ENCODE measurements around the gene CASP2.

The CASP2 gene

GRCh38 chr7:143265017-143265693 lies 23.0 kb upstream of the CASP2 start:
- Histone ChIP-seq H3K4me3 (ENCODE audit: low read length) (no peak overlapping the region), H3K9ac (ENCODE audit: low read depth, low read length) (no peak overlapping the region), H3K27ac (ENCODE audit: low read length) (no peak overlapping the region), H3K9me3 (ENCODE audit: insufficient read depth, low read depth, low read length) (no peaks in the 10 kb centered on the region), H3K27me3 (ENCODE audit: insufficient read depth, low read length) (no peaks in the 10 kb centered on the region; the same call in 1 of the 2 replicates), H3K36me3 (ENCODE audit: insufficient read depth, low read depth, low read length) (peaks cover 10% of the 10 kb centered on the region; the same call in 1 of the 2 replicates), H3K4me1 (ENCODE audit: insufficient read depth, low read length) (no peaks in the 10 kb centered on the region)

- H3K4me1 ChIP-seq (ENCODE audit: insufficient read depth, low read length) = no peaks in the 10 kb centered on the region
- peaks cover 10% of the 10 kb centered on the region; the same call in 1 of the 2 replicates for H3K36me3 ChIP-seq (ENCODE audit: insufficient read depth, low read depth, low read length)
- no peak overlapping the region for H3K4me3 ChIP-seq (ENCODE audit: low read length)
- H3K27me3 ChIP-seq (ENCODE audit: insufficient read depth, low read length) = no peaks in the 10 kb centered on the region; the same call in 1 of the 2 replicates
- no peak overlapping the region for H3K27ac ChIP-seq (ENCODE audit: low read length)
- no peaks in the 10 kb centered on the region for H3K9me3 ChIP-seq (ENCODE audit: insufficient read depth, low read depth, low read length)
- H3K9ac ChIP-seq (ENCODE audit: low read depth, low read length) = no peak overlapping the region
Observed at GRCh38 chr7:143269251-143269650, 18.9 kb upstream of the CASP2 start.

GRCh38 chr7:143271240-143271639 lies 16.9 kb upstream of the CASP2 start:
- Histone ChIP-seq H3K4me3 (ENCODE audit: low read length) (no peak overlapping the region), H3K9me3 (ENCODE audit: insufficient read depth, low read depth, low read length) (no peaks in the 10 kb centered on the region), H3K27me3 (ENCODE audit: insufficient read depth, low read length) (no peaks in the 10 kb centered on the region), H3K4me1 (ENCODE audit: insufficient read depth, low read length) (no peaks in the 10 kb centered on the region), H3K9ac (ENCODE audit: low read depth, low read length) (no peak overlapping the region), H3K27ac (ENCODE audit: low read length) (no peak overlapping the region), H3K36me3 (ENCODE audit: insufficient read depth, low read depth, low read length) (peaks cover 10% of the 10 kb centered on the region; the same call in 1 of the 2 replicates)

- Histone ChIP-seq H3K27ac (ENCODE audit: low read length) (no peak overlapping the region), H3K4me3 (ENCODE audit: low read length) (no peak overlapping the region), H3K36me3 (ENCODE audit: insufficient read depth, low read depth, low read length) (peaks cover 5% of the 10 kb centered on the region; the same call in 1 of the 2 replicates), H3K4me1 (ENCODE audit: insufficient read depth, low read length) (no peaks in the 10 kb centered on the region), H3K9ac (ENCODE audit: low read depth, low read length) (no peak overlapping the region), H3K27me3 (ENCODE audit: insufficient read depth, low read length) (no peaks in the 10 kb centered on the region), H3K9me3 (ENCODE audit: insufficient read depth, low read depth, low read length) (no peaks in the 10 kb centered on the region)
Observed at GRCh38 chr7:143272871-143273270, 15.3 kb upstream of the CASP2 start.

DNA sequence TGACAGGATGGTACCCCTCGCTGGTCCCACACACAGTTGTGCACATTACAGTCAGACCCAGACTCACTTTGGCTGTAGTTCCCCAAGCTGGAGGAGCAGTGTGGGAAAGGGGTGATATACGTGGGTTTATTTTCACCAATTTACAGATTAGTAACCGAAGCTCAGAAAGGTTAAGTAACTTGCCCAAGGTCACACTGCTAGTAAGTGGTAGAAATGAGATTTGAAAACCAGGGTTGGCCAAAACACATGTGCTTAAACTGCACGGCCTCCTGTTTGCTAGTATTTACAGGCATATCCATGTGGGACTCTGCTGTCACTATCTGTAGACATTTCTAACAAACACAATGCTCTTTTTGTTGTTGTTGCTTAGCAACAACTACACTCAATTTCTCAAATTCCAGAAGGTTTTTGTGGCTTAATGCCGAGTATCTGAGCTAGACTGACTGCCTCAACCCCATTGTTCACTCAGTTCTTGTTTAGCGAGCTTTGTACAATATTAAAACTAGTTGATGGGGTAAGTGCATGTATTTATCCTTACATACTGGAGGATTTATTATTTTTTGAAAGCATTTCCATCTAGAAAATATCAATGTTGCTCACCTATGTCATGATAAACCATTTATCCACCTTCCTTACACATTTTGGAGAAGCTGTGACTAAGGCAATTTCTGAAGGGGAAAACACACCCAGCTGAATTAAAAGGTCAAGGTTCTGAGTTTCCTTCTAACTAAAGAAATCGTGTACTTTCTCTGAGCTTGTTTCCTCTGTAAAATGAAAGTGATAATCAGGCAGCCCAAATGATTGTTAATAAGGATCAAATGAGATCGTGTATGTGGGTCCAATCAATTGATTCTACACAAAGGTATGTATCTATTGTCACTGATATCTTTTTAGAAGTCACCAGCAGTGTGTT lies 8.7 kb upstream of the CASP2 start:
- H3K9me3 ChIP-seq (ENCODE audit: insufficient read depth, low read depth, low read length) = no peaks in the 10 kb centered on the region
- no peaks in the 10 kb centered on the region for H3K36me3 ChIP-seq (ENCODE audit: insufficient read depth, low read depth, low read length)
- no peak overlapping the region for H3K27ac ChIP-seq (ENCODE audit: low read length)
- H3K9ac ChIP-seq (ENCODE audit: low read depth, low read length) = no peak overlapping the region
- no peak overlapping the region for H3K4me3 ChIP-seq (ENCODE audit: low read length)
- H3K4me1 ChIP-seq (ENCODE audit: insufficient read depth, low read length) = peaks cover 5% of the 10 kb centered on the region; the same call in 1 of the 2 replicates
- H3K27me3 ChIP-seq (ENCODE audit: insufficient read depth, low read length) = peaks cover 5% of the 10 kb centered on the region; the same call in 1 of the 2 replicates

DNA sequence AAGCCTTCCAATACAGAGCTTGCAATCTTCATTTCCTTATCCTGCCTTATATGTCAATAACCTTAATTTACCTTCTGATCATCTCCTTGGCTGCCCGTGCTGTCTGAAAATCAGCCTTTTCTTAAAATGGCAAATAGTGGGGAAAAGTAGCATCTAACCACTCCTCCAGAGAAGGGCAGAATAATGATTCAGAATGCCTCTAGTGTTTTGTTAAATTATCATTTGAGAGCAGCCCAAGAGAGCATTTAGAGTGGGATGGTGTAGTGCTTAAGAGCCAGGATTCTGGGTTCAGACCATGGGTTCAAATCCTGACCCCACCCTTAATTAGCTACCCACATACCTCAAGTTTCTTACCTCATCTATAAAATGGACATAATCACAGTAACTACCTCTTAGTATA lies 8.0 kb upstream of the CASP2 start:
- no peak overlapping the region for H3K9ac ChIP-seq (ENCODE audit: low read depth, low read length)
- H3K9me3 ChIP-seq (ENCODE audit: insufficient read depth, low read depth, low read length) = no peaks in the 10 kb centered on the region
- no peaks in the 10 kb centered on the region for H3K36me3 ChIP-seq (ENCODE audit: insufficient read depth, low read depth, low read length)
- no peak overlapping the region for H3K27ac ChIP-seq (ENCODE audit: low read length)
- H3K4me1 ChIP-seq (ENCODE audit: insufficient read depth, low read length) = peaks cover 8% of the 10 kb centered on the region
- peaks cover 8% of the 10 kb centered on the region; the same call in 1 of the 2 replicates for H3K27me3 ChIP-seq (ENCODE audit: insufficient read depth, low read length)
- no peak overlapping the region for H3K4me3 ChIP-seq (ENCODE audit: low read length)

DNA sequence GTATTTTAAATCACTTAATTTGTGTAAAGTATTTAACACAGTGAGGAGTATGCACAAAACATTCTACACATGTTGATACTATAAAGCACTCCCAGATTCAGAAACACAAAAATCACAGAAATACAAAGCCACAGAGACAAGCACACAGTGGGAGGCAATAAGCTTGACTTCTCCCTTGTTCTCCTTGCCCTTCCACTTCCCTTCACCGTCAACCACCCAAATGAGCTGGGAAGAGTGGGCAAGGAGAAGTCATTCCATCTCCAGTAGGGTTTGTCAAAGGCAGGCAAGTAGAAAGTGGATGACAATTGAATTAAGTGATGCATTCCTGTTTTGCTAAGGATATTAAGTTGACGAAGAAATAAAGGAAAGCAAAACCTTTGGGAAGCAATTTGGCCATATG lies 7.6 kb upstream of the CASP2 start:
- Histone ChIP-seq H3K4me3 (ENCODE audit: low read length) (no peak overlapping the region), H3K27ac (ENCODE audit: low read length) (no peak overlapping the region), H3K9me3 (ENCODE audit: insufficient read depth, low read depth, low read length) (no peaks in the 10 kb centered on the region), H3K4me1 (ENCODE audit: insufficient read depth, low read length) (peaks cover 10% of the 10 kb centered on the region), H3K9ac (ENCODE audit: low read depth, low read length) (no peak overlapping the region), H3K36me3 (ENCODE audit: insufficient read depth, low read depth, low read length) (no peaks in the 10 kb centered on the region), H3K27me3 (ENCODE audit: insufficient read depth, low read length) (peaks cover 12% of the 10 kb centered on the region)

GRCh38 chr7:143281529-143281928 lies 6.6 kb upstream of the CASP2 start:
- Histone ChIP-seq H3K36me3 (ENCODE audit: insufficient read depth, low read depth, low read length) (no peaks in the 10 kb centered on the region), H3K27ac (ENCODE audit: low read length) (no peak overlapping the region), H3K9me3 (ENCODE audit: insufficient read depth, low read depth, low read length) (no peaks in the 10 kb centered on the region), H3K4me3 (ENCODE audit: low read length) (no peak overlapping the region), H3K4me1 (ENCODE audit: insufficient read depth, low read length) (peaks cover 10% of the 10 kb centered on the region), H3K9ac (ENCODE audit: low read depth, low read length) (no peak overlapping the region), H3K27me3 (ENCODE audit: insufficient read depth, low read length) (peaks cover 22% of the 10 kb centered on the region)

GRCh38 chr7:143282124-143282523 lies 6.0 kb upstream of the CASP2 start:
- H3K4me1 ChIP-seq (ENCODE audit: insufficient read depth, low read length) = peaks cover 10% of the 10 kb centered on the region
- peaks cover 28% of the 10 kb centered on the region for H3K27me3 ChIP-seq (ENCODE audit: insufficient read depth, low read length)
- no peaks in the 10 kb centered on the region for H3K36me3 ChIP-seq (ENCODE audit: insufficient read depth, low read depth, low read length)
- no peak overlapping the region for H3K9ac ChIP-seq (ENCODE audit: low read depth, low read length)
- H3K9me3 ChIP-seq (ENCODE audit: insufficient read depth, low read depth, low read length) = peaks cover 1% of the 10 kb centered on the region; the same call in 1 of the 2 replicates
- no peak overlapping the region for H3K4me3 ChIP-seq (ENCODE audit: low read length)
- H3K27ac ChIP-seq (ENCODE audit: low read length) = no peak overlapping the region

- no peak overlapping the region for H3K9ac ChIP-seq (ENCODE audit: low read depth, low read length)
Observed at GRCh38 chr7:143283381-143283780, 4.8 kb upstream of the CASP2 start.

DNA sequence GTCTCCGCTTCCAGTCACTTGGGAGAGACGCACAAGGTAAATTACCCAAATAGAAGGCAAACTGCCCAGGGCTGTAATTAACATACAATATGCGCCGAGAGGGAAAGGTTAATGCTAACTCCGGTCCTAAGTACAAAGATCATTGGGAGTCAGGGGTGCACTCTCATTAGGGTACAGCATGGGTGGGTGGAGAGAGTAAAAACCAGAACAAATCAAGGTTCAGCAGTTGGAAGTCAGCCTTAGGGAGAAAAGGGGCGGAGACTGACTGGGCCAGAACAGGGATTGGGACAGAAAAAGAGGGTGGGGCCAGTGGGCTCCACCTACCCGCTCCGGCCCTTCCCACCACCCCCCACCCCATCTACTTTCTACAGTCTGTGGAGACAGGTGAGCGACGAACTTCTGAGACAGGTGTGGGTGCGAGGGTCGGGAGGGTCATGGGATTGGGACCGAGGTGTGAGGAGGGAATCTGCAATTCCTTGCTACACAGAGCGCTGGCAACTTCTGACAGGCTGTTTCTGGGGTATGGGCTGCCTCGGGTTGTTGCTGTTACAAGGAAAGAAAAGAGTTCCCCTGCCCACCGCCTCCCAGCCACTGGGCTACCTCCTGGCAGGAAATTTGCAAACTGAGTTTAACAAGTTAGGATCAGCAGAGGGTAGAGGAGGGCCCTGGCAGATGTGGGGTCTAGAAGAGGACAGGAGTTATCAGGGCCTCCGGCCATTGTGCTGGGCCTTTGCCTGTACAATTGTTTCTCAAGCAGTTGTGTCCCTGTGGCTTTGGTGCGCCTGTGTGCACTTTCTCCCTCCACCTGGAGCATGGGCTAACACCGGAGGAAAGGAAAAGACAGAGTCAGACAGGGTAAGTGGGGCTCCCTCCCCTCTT lies 3.3 kb upstream of the CASP2 start, which contains the start of gene TMEM139:
Gene TMEM139, plus strand, starts transcription at position 368 of the 879 bp plus-strand sequence. CDS start 1,000 bp downstream, outside the sequence.
- Histone ChIP-seq H3K4me3 (ENCODE audit: low read length) (peak within 1 kb of the TSS; percentile 58; the same call in 1 of the 2 replicates), H3K27ac (ENCODE audit: low read length) (no peak within 1 kb of the TSS), H3K4me1 (ENCODE audit: insufficient read depth, low read length) (peaks cover 12% of the 10 kb centered on the region), H3K27me3 (ENCODE audit: insufficient read depth, low read length) (peaks cover 35% of the 10 kb centered on the region), H3K9me3 (ENCODE audit: insufficient read depth, low read depth, low read length) (peaks cover 7% of the 10 kb centered on the region; the same call in 1 of the 2 replicates), H3K36me3 (ENCODE audit: insufficient read depth, low read depth, low read length) (no peaks in the 10 kb centered on the region), H3K9ac (ENCODE audit: low read depth, low read length) (peak within 1 kb of the TSS; percentile 8; the same call in 1 of the 2 replicates)

More at GRCh38 chr7:143283381-143283780, 4.8 kb upstream of the CASP2 start:
- Histone ChIP-seq H3K27me3 (ENCODE audit: insufficient read depth, low read length) (peaks cover 35% of the 10 kb centered on the region), H3K4me3 (ENCODE audit: low read length) (no peak overlapping the region), H3K27ac (ENCODE audit: low read length) (no peak overlapping the region), H3K4me1 (ENCODE audit: insufficient read depth, low read length) (peaks cover 10% of the 10 kb centered on the region), H3K9me3 (ENCODE audit: insufficient read depth, low read depth, low read length) (peaks cover 7% of the 10 kb centered on the region; the same call in 1 of the 2 replicates), H3K36me3 (ENCODE audit: insufficient read depth, low read depth, low read length) (no peaks in the 10 kb centered on the region)

Data from iPS-20b (cell line).